ENCODE results near the gene SPRY4.

Gene SPRY4

GRCh38 chr5:142319560-142320429 is 5.0 kb downstream of the SPRY4 start:
- no peak overlapping the region for H3K27ac ChIP-seq (replicated peaks)
- DNase-seq (ENCODE audit: low read depth in 1 of 2, low spot score in 1 of 2), result no peak
- TF ChIP-seq SPI1 (IDR thresholded peaks at IDR 0.05; ENCODE audit: borderline replicate concordance, low read depth) (no peak), REST (IDR thresholded peaks at IDR 0.05; ENCODE audit: insufficient replicate concordance, low read depth) (no peak), GABPA (IDR thresholded peaks at IDR 0.05; ENCODE audit: low read depth) (no peak), POLR2AphosphoS5 (IDR thresholded peaks at IDR 0.05; ENCODE audit: low read depth) (no peak), CTCF (IDR thresholded peaks at IDR 0.05; ENCODE audit: insufficient read depth, low read length) (no peak)
- H3K27me3 ChIP-seq (ENCODE audit: insufficient read depth, poor library complexity, severe bottlenecking), result peaks cover 9% of the 10 kb centered on the region
- H3K4me3 ChIP-seq (replicated peaks; ENCODE audit: insufficient read depth, low read length), result no peak overlapping the region

- no peak overlapping the region for H3K4me3 ChIP-seq (replicated peaks; ENCODE audit: insufficient read depth, low read length)
- no peak overlapping the region for H3K27ac ChIP-seq (replicated peaks)
- no peak for DNase-seq (ENCODE audit: low read depth in 1 of 2, low spot score in 1 of 2)
- TF ChIP-seq REST (IDR thresholded peaks at IDR 0.05; ENCODE audit: insufficient replicate concordance, low read depth) (no peak), POLR2AphosphoS5 (IDR thresholded peaks at IDR 0.05; ENCODE audit: low read depth) (no peak), GABPA (IDR thresholded peaks at IDR 0.05; ENCODE audit: low read depth) (no peak), SPI1 (IDR thresholded peaks at IDR 0.05; ENCODE audit: borderline replicate concordance, low read depth) (no peak), CTCF (IDR thresholded peaks at IDR 0.05; ENCODE audit: insufficient read depth, low read length) (no peak)
- H3K27me3 ChIP-seq (ENCODE audit: insufficient read depth, poor library complexity, severe bottlenecking), result peaks cover 9% of the 10 kb centered on the region
Observed at GRCh38 chr5:142319105-142319504, 5.7 kb downstream of the SPRY4 start.

- Histone ChIP-seq H3K27ac (replicated peaks) (no peak overlapping the region), H3K27me3 (ENCODE audit: insufficient read depth, poor library complexity, severe bottlenecking) (peaks cover 4% of the 10 kb centered on the region), H3K4me3 (replicated peaks; ENCODE audit: insufficient read depth, low read length) (no peak overlapping the region)
- TF ChIP-seq SPI1 (IDR thresholded peaks at IDR 0.05; ENCODE audit: borderline replicate concordance, low read depth), result no peak
- no peak for TF ChIP-seq POLR2AphosphoS5 (IDR thresholded peaks at IDR 0.05; ENCODE audit: low read depth)
- TF ChIP-seq GABPA (IDR thresholded peaks at IDR 0.05; ENCODE audit: low read depth), result no peak
- TF ChIP-seq CTCF (IDR thresholded peaks at IDR 0.05; ENCODE audit: insufficient read depth, low read length), result no peak
- TF ChIP-seq REST (IDR thresholded peaks at IDR 0.05; ENCODE audit: insufficient replicate concordance, low read depth), result no peak
- no peak for DNase-seq (ENCODE audit: low read depth in 1 of 2, low spot score in 1 of 2)
Observed at GRCh38 chr5:142317753-142318152, 7.1 kb downstream of the SPRY4 start.
